AG04450 (cell line): Measurements from ENCODE around the gene DOCK4. TPM values are rescaled to one million over a fixed set of nuclear protein-coding genes. Genes with fewer than 3 reads are reported as not detected.

ENCODE experiments used
- CTCF ChIA-PET: fragments of 300-600, 350-600 bp; formaldehyde crosslinking; extraction: SDS; loops from one replicate; lab custom pipeline; 2022; ENCODE audit warnings: antibody characterized with exemption, inconsistent platforms; lab: Charles Lee
- POLR2A ChIA-PET: fragments of 350-600 bp; formaldehyde crosslinking; extraction: SDS; loops from one replicate; lab custom pipeline; 2021; ENCODE audit warnings: antibody characterized with exemption, inconsistent platforms; lab: Yijun Ruan, JAX
- DNase-seq: peaks from one replicate; pipeline ENCODE4 v3.0.0-alpha.2; 2011; ENCODE audit warnings: low read depth, low spot score
- H3K27ac ChIP-seq: one replicate; pipeline ENCODE4 v1.5.1; 2012; ENCODE audit warnings: low read depth, low read length, control low read depth
- H3K27me3 ChIP-seq: one replicate; pipeline ENCODE4 v1.6.0; 2012; ENCODE audit warnings: low read length; ENCODE audit not compliant: control insufficient read depth, insufficient read depth
- H3K4me3 ChIP-seq: 2 replicates; pipeline ENCODE4 v1.5.1; 2011; ENCODE audit warnings: mild to moderate bottlenecking, low read depth, low read length, control low read depth
- H3K9me3 ChIP-seq: 2 replicates; pipeline ENCODE4 v1.5.1; 2012; ENCODE audit warnings: low read length; ENCODE audit not compliant: control insufficient read depth, insufficient read depth
- polyA plus RNA-seq: library from polyadenylated mRNA; depleted of rRNA; stranded (reverse); fragments of >200 nt; gene quantifications from 2 replicates; pipeline ENCODE4 v1.2.3, GENCODE V29; 2011
- TF ChIP-seq, protein P1 (sequence below): IDR thresholded peaks from 2 replicates; pipeline ENCODE4 v1.5.1; 2011; ENCODE audit warnings: low read depth, low read length, control low read depth, inconsistent platforms

DOCK4 gene
- polyA plus RNA-seq, 1 experiment, result 12.6 TPM

DNA sequence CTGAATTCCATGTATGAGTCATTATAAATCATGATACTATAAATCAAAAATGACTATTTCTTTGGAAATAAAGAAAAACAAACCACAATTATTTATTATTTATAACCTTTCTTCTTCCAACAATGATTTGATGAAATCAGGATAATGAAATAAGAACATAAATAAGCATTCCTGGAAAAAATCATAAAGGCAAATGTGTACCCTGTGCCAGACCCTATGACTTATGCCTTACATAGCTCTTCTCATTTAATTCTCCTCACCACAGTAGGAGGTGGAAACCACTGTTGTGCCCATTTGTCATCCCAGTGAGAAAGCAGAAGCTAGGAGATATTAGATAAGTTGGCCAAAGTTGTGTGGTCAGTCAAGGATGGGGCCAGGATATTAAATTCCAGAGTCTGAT, 255.1 kb downstream of the DOCK4 start:
- no peak for DNase-seq
- TF ChIP-seq, protein P1, sequence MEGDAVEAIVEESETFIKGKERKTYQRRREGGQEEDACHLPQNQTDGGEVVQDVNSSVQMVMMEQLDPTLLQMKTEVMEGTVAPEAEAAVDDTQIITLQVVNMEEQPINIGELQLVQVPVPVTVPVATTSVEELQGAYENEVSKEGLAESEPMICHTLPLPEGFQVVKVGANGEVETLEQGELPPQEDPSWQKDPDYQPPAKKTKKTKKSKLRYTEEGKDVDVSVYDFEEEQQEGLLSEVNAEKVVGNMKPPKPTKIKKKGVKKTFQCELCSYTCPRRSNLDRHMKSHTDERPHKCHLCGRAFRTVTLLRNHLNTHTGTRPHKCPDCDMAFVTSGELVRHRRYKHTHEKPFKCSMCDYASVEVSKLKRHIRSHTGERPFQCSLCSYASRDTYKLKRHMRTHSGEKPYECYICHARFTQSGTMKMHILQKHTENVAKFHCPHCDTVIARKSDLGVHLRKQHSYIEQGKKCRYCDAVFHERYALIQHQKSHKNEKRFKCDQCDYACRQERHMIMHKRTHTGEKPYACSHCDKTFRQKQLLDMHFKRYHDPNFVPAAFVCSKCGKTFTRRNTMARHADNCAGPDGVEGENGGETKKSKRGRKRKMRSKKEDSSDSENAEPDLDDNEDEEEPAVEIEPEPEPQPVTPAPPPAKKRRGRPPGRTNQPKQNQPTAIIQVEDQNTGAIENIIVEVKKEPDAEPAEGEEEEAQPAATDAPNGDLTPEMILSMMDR, result no peak
- Histone ChIP-seq H3K27ac (no peak overlapping the region), H3K27me3 (no peaks in the 10 kb centered on the region), H3K9me3 (no peaks in the 10 kb centered on the region), H3K4me3 (no peak overlapping the region)
- ChIA-PET CTCF (interaction anchor here (0.7 kb wide), 1 partner anchor 188 kb away, joined by 4 read pairs; no protein-coding TSS in a partner anchor), POLR2A (no interaction called here)

DNA sequence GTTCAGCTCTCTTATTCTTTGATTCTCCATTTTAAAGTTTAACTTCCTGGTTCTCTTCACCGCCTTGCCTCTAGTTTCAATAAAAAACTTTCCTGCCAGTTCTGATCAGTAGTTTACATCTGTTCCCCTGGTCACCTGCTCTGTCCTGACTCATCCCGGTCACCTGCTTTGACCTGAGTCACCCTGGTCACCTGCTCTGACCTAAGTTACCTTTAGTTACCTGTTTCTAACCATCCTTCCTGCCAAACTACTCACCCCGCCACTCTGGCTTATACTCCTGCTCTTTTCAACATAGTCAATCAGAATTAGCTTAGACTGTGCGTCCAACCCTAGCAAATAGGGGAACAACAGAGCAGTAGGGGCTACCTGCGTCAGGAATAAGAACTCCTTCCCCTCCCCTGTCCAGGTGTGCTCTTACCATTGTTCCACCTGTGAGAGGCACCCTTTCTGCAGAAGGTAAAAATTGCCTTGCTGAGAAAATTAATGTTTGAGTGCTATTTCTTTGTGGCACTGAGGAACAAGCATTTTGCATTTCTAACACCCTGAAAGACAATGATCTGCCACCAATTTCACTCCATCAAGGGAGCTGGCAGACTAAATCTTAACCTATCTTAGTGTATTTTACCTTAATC, 263.6 kb downstream of the DOCK4 start:
- Histone ChIP-seq H3K27ac (no peak overlapping the region), H3K9me3 (peaks cover 12% of the 10 kb centered on the region; the same call in 1 of the 2 replicates), H3K4me3 (no peak overlapping the region), H3K27me3 (no peaks in the 10 kb centered on the region)
- TF ChIP-seq, protein P1, result no peak
- POLR2A ChIA-PET, result no interaction called here
- no peak for DNase-seq
- CTCF ChIA-PET, result no interaction called here

DNA sequence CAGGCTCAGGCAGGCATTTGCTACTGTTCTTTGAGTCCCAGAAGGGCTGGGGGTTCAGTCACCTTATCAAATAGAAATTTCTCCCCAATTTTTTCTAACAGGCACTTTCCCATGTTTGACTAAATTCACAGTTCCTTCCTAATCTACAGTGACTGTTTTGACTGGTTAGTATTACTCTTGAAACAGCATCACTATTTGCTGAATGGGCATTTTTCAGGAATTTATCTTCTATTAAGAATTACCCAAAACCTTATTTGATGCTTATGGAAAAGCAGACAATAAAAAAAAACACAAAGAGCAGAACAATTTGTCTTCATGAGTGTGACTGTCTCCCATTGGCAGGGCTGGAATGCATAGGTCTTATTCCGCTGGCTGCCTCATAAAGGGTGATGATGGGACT, 269.0 kb downstream of the DOCK4 start:
- DNase-seq, result no peak
- no peak overlapping the region for H3K27ac ChIP-seq
- CTCF ChIA-PET, result no interaction called here
- no peak overlapping the region for H3K4me3 ChIP-seq
- TF ChIP-seq, protein P1, result no peak
- POLR2A ChIA-PET, result no interaction called here
- 0 out of 2 replicates have a peak, but pooled peaks cover 1% of the 10 kb centered on the region for H3K9me3 ChIP-seq
- no peaks in the 10 kb centered on the region for H3K27me3 ChIP-seq

DNA sequence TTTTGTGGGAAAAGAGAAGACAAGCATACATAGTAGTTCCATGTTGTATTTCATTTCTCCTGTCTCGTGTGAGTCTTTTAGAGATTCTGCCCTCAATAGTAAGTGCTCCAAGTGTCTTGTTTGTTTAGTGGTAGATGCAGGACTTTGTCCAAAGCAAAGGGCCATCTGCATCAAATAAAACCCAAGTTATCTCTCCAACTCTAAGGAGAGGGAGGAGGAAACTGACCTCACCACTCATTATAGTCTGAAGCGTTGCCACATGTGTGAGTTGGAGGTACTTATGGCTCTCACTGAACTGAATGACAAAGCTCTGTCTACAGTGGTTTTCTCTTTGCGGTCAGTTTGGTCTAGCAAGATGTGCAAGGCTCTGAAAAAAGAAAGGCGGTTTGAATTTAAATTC, 272.6 kb downstream of the DOCK4 start:
- ChIA-PET CTCF (no interaction called here), POLR2A (no interaction called here)
- no peak for DNase-seq
- H3K27me3 ChIP-seq, result no peaks in the 10 kb centered on the region
- no peak overlapping the region for H3K4me3 ChIP-seq
- no peaks in the 10 kb centered on the region for H3K9me3 ChIP-seq
- TF ChIP-seq, protein P1, result no peak
- no peak overlapping the region for H3K27ac ChIP-seq

DNA sequence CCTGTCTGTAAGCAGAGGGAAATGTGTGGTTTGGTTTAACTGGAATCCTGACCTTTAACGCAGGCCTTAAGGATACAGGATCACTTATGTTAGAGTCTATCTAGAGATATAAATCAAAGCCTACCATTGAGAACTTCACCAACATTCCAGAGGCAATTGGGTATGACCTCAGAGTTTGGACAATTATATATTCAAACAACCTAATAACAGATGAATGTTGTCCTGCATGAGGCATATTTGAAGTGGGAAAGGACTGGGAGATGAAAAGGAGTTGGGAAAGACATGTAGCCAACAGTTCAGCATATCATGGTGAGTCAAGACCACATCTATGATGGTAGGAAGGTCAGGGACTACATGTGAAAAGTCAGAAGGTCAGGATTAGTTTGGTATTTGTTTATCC, 274.2 kb downstream of the DOCK4 start:
- POLR2A ChIA-PET, result no interaction called here
- no peak for DNase-seq
- CTCF ChIA-PET, result interaction anchor here (0.9 to 1.0 kb wide), 3 partner anchors 11 to 77 kb away, joined by 3 to 4 read pairs (median 3); no protein-coding TSS in a partner anchor
- H3K9me3 ChIP-seq, result no peaks in the 10 kb centered on the region
- no peak overlapping the region for H3K27ac ChIP-seq
- no peak overlapping the region for H3K4me3 ChIP-seq
- no peaks in the 10 kb centered on the region for H3K27me3 ChIP-seq
- TF ChIP-seq, protein P1, result no peak
